GM21619 (cell line): ENCODE results near the gene PTPN14.
A peak's percentile ranks its signal among the peaks of the same experiment; 100 is the strongest.
"Not testable (repeated sequence)": the region's sequence is repeated elsewhere in the genome, so short reads cannot be mapped to it uniquely, and the experiment has no call there.

ENCODE experiments used
- ATAC-seq: cut with Tn5 transposase; IDR thresholded peaks from one replicate; pipeline ENCODE4 v1.9.1; 2021; ENCODE audit not compliant: unreplicated experiment

The PTPN14 gene

GRCh38 chr1:214404154-214404553, 147.2 kb downstream of the PTPN14 start:
- ATAC-seq: peak; percentile 81

DNA sequence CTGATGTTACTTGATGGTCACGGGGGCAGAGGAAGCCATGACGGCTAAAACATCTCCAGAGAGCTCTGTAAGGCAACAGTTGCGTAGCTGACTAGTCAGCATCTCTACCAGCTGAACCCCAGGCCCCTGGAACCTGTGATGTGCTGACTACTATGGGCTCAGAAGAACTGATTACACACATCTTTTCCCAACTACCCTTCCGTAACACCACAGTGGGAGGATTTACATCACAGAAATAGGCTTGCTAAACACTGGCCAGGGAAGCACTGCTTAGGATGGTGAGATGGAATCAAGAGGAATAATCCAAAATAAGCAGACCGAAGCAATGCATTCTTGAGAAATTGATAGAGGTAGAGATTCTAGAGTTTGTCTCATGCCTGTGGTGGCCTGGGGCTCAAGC, 148.0 kb downstream of the PTPN14 start:
- ATAC-seq: no peak

DNA sequence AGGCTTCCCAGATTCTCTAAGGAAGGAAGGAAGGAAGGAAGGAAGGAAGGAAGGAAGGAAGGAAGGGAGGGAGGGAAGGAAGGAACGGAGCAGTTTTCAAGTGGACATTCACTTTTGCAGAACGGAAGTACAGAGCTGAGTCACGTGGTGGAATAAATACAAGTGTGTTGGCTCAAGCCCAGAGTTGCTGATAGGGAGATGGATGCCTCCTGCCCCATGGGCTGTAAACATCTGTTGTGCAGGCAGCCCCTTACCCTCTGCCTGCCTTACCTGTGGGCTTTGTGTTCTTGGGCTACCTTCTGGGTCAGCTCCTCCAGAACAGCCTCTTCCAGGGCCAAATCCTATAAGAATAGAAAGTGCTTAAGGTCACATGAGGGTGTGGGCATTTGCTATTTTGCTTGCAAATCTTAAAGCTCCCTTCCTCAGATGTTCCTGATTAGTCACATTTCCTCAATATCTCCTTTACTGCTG, 148.8 kb downstream of the PTPN14 start:
- ATAC-seq: no peak

DNA sequence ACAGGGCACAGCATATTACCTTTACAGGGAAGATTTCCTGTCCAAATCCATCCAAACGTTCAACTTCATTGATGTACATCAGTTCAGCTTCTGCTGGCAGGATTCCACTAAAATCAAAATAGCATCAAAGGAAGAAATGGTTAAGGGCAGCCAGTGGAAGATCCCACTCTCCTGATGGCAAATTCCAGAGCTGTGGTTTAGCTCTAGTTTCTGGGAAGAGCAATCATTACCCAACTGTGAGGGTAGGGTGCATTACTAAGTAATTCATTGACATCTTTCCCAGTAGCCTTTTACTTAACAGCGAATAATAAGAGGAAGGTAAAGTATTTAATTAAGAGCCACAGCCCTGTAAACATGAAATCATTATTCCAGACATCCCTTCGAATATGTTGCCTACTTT, 149.7 kb downstream of the PTPN14 start:
- no peak for ATAC-seq

GRCh38 chr1:214400131-214400530, 151.3 kb downstream of the PTPN14 start:
- ATAC-seq: no peak

DNA sequence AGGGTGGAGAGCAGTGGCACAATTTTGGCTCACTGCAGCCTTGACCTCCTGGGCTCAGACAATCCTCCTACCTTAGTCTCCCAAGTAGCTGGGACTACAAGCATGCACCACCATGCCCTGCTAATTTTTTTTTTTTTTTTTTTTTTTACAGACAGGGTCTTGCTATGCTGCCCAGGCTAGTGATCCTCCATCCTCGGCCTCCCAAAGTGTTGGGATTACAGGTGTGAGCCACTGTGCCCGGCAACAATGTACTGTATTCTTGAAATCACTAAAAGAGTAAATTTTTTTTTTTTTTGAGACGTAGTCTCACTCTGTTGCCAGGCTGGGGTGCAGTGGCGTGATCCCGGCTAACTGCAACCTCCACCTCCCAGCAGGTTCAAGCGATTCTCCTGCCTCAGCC, 152.9 kb downstream of the PTPN14 start:
- no peak for ATAC-seq

DNA sequence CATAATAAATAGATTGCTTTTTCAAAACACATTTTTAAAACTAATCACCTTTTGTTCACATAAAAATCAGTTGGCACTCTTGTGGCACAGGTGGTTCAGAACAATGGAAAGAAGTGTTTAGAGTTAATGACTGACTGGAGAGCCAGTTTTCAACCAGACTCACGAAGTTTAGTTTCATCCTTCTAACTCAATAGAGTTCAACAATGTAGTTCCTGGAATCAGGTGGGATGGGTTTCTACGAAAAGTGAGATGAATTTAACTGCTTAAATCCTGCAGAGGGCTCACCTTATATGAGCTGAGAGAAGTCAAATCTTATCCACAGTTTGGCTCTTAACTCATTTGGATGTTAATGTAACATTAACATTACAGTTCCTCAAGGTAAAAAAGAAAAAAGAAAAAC, 153.9 kb downstream of the PTPN14 start:
- ATAC-seq: no peak

GRCh38 chr1:214396330-214396729, 155.1 kb downstream of the PTPN14 start:
- no peak for ATAC-seq

DNA sequence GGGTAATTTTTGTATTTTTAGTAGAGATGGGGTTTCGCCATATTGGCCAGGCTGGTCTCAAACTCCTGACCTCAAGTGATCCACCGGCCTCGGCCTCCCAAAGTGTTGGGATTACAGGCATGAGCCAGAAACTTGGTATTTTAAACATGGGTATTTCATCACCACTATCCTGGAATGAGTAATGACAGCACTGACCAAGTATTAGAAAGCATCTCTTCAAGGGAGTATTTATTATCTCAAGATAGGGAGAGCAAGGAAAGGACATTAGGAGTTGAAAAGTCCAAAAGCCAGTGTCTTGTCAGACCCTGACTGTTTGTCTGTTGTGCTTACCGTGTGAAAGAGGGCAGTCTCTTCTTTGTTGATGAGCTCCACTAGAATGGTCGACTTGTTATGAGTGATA, 156.8 kb downstream of the PTPN14 start:
- ATAC-seq: not testable (repeated sequence)

- ATAC-seq: no peak
Observed at GRCh38 chr1:214393086-214393485, 158.3 kb downstream of the PTPN14 start.

GRCh38 chr1:214391873-214392645, 159.3 kb downstream of the PTPN14 start:
- ATAC-seq: no peak

DNA sequence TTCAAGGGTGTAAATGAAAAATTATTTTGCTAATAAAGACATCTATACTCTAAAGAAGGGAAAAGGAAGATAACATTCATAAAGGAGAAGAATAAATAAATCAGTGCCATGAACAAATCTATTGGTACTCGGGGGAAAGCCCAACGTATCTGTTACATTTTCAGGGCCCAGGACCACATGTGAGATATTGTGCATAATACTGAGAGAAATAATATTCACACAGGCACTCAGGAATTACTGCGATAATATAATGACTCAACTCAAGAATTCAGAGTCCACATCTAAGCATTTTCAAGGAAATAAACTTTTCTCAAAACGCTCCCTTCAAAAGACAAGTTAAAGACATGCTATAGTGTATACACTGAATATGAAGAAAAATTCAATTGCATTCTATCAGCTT, 161.7 kb downstream of the PTPN14 start:
- ATAC-seq: no peak

- no peak for ATAC-seq
Observed at GRCh38 chr1:214386747-214387146, 164.7 kb downstream of the PTPN14 start.

DNA sequence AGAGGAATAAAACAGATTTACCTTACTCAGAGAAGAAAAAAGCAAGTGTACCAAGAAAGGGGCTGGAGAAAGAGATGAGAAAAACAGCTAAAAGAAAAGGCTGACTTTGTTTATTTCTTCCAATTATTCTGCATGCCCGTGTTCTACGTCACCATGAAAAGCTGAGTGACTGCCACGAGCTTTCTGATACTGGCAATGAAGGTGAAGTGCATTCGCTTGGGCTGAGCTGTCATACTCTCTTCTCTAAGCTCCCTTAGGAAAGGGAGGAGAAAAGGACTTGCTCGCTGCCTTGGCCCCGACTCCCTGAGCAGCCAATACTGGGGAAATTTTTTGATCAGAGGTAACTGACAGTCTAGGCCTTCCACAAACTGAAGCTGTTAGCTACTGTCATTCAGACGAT, 165.1 kb downstream of the PTPN14 start:
- ATAC-seq: no peak

DNA sequence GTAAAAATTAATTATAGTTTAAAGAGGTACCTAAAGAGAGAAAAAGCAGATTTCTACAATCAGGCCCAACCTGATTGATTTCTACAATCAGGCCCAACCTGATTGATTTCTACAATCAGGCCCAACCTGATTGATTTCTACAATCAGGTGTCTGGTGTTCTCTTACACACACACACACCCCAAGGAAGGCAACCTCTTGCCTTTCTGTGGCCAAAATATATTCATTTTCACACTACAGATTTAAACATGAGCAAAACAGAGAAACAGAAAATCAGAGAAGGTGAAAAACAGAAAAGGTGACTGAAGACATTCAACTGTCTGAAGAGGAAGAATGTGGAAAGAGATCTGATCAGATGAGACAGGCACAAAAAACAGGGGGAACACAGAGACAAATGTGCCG, 166.0 kb downstream of the PTPN14 start:
- ATAC-seq: no peak

DNA sequence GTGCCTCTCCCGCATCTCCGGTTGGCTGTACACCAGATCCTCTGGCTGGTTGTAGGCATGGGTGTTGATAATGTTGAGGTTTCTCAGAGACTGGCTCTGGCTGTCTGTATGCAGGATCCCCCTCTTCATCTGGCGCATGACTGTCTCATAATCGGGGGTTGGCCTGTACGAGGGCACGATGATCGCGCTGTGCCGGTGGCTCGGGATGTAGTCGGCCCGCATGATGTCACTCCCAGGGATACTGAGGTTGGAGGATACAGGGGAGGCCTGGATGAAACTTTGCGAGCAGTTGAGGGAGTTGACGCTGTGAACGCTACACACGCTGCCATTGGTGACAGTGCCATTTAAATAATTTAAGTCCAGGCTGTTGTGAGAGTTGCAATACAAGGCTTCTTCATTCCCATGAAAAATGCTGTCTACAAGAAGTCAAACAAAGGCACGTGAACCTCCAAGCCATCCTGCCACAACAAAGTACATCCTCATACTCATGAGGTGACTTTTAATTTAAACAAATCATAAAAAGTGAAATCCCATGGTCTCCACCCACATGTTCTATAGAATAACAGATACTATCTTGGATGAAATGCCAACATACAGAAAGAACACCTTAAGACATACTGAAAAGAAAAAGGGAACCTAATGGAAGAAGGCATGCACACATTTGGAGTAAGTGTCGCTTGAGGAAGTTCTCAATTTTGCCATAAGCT, 166.9 kb downstream of the PTPN14 start:
- no peak for ATAC-seq

GRCh38 chr1:214383381-214384372, 167.7 kb downstream of the PTPN14 start:
- ATAC-seq: no peak

DNA sequence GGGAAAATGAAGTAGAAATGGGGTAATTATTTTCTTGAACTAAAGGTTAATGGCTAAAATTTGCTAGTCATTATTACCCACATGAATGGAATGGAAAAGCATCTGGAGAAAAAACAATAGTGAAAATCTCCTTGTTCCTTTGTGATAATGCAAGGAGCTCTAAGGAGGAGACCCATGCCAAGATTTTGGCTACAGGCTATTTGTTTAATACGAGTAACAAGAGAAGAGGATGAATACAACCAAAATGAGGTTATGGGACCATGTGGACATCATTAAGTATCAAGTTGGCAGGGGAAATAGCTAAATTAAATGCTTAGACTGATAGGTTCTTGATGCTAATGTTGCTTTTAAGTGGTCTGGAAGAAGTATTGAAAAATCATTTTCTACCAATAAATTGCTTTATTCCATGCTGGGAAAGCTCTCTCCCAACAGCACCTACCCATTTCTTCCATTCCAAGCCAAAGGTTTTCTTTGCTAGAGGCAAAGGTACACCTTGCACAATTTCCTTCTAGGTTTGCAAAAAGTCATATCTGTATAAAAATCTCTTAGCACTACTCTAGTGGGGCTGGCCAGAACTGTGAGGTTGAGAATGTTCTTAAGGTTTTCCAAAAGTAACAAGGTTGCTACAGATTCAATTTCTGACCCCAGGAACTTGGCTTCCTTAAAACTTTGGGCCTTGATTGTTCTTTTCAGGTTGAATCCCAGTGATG, 170.3 kb downstream of the PTPN14 start:
- ATAC-seq: no peak

DNA sequence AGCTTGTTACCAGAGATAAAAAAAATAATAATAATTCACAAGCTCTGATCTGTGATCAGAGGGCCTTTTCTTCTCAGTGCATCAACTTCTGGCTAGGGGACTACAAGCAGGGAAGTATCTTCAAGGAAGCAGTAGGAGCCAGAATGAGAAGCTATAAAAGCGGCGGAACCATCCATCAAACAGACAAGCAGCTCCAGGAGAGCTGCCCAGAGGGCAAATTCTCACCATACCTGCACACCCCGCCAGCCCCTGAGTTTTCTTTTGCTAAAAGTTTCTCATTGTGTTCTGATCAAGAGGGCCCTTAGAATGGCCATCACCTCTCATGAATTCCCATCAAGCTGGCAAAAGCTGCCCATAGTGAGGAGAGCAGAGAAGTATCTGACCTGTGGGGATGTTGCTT, 171.0 kb downstream of the PTPN14 start:
- no peak for ATAC-seq

DNA sequence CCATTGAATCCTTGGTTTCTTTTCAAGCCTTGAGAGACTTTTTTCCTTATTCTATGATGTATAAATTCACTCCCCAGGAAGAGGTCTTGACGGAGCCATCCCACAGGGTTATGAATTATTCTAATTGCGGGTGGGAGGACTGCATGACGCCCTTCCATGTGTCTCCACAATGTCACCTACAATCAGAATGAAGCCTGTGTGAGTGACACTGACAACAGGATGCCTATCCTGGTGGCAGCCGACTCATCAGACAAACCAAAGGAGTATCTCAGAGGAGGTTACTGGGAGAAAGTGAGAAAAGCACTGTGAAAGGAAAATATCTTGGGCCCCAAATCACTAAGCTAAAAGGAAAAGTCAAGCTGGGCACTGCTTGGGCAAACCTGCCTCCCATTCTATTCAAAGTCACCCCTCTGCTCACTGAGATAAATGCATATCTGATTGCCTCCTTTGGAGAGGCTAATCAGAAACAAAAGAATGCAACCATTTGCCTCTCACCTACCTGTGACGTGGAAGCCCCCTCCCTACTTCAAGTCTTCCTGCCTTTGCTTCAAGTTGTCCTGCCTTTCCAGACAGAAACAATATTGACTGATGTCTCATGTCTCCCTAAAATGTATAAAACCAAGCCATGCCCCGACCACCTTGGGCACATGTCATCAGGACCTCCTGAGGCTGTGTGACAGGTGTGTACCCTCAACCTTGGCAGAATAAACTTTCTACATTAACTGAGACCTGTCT, 172.0 kb downstream of the PTPN14 start:
- no peak for ATAC-seq
